ENCODE measurements around the gene BTBD2. TPM values are rescaled to one million over a fixed set of nuclear protein-coding genes. Genes with fewer than 3 reads are reported as not detected.

The BTBD2 gene
- total and polyA plus RNA-seq, 2 of the 13 experiments (the other 11 are each of a cell fraction or from before 2014, with no cell fraction given), result 28.1 to 45.3 TPM

DNA sequence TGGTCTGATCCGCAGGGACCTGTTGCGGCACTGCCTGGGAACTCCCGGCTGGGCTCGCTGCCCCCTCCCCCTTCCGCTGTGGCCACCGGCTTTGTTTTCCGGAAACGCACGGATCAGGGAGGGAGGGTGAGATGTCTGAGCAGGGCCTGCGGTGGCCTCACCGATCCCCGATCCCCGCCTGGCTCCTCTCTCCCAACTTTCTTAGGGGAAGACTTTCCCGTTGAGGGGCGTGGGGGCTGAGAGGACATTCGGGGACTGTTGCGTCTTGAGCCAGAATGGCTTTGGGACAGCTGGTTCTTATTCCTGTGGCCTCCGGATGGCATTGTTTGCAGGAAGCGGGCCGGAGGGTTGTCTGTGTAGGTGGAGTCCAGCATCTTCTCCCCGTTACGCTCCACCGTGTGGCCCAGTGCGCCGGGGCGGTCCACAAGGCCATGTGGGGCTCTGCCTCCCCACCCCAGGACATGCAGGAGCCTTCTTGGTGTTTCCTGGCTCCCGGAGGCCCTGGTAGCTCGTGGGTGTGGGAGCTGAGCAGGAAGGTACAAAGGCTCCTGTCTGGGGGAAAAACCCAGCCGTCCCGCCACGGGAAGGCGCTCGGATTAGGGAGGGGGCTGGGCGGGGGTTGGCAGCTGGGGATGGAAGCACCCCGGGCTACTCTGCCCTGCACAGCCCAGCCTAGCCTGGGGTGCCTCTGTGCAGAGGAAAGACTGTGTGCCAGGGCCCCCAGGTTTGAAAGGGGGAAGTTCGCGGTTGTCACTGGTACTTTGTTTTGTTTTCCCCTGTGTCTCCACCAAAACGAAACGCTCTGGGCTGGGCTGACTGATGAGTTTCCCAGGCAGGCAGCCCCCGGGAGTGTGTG is 73.2 kb downstream of the BTBD2 start (continued):
- TF ChIP-seq ZNF598 (CRISPR knock-in tag; IDR thresholded peaks at IDR 0.05; ENCODE audit: borderline replicate concordance) (0 out of 2 replicates have a peak, but pooled peaks have one; percentile 25), ZNF224 (CRISPR knock-in tag; IDR thresholded peaks at IDR 0.05) (no peak), THAP11 (CRISPR knock-in tag; IDR thresholded peaks at IDR 0.05) (peak; percentile 65), ZNF235 (CRISPR knock-in tag; IDR thresholded peaks at IDR 0.05; ENCODE audit: borderline replicate concordance) (no peak), KLF11 (CRISPR knock-in tag; IDR thresholded peaks at IDR 0.05) (no peak), ZNF350 (CRISPR knock-in tag; IDR thresholded peaks at IDR 0.05; ENCODE audit: borderline replicate concordance, low read depth) (peak; percentile 73; the same call in 1 of the 2 replicates), HNRNPK (IDR thresholded peaks at IDR 0.05; ENCODE audit: low read depth, low read length, poor library complexity, severe bottlenecking) (no peak), ZC3H4 (CRISPR knock-in tag; IDR thresholded peaks at IDR 0.05; ENCODE audit: borderline replicate concordance) (no peak), MED8 (CRISPR knock-in tag; IDR thresholded peaks at IDR 0.05; ENCODE audit: insufficient replicate concordance) (no peak), ZNF850 (CRISPR knock-in tag; conservative IDR thresholded peaks at IDR 0.05) (no peak), REPIN1 (CRISPR knock-in tag; IDR thresholded peaks at IDR 0.05; ENCODE audit: borderline replicate concordance, low read depth) (no peak), NR2F2 (IDR thresholded peaks at IDR 0.05; ENCODE audit: borderline replicate concordance, low read depth) (no peak), HES4 (CRISPR knock-in tag; IDR thresholded peaks at IDR 0.05; ENCODE audit: borderline replicate concordance) (peak; percentile 26; the same call in 1 of the 2 replicates), ZBTB42 (CRISPR knock-in tag; IDR thresholded peaks at IDR 0.05) (no peak), ZNF563 (CRISPR knock-in tag; IDR thresholded peaks at IDR 0.05) (peak; percentile 38; the same call in 1 of the 2 replicates), ZNF644 (CRISPR knock-in tag; IDR thresholded peaks at IDR 0.05; ENCODE audit: low read depth) (no peak), ZNF136 (CRISPR knock-in tag; IDR thresholded peaks at IDR 0.05; ENCODE audit: low read depth) (no peak)
- TF ChIP-seq, protein P1, sequence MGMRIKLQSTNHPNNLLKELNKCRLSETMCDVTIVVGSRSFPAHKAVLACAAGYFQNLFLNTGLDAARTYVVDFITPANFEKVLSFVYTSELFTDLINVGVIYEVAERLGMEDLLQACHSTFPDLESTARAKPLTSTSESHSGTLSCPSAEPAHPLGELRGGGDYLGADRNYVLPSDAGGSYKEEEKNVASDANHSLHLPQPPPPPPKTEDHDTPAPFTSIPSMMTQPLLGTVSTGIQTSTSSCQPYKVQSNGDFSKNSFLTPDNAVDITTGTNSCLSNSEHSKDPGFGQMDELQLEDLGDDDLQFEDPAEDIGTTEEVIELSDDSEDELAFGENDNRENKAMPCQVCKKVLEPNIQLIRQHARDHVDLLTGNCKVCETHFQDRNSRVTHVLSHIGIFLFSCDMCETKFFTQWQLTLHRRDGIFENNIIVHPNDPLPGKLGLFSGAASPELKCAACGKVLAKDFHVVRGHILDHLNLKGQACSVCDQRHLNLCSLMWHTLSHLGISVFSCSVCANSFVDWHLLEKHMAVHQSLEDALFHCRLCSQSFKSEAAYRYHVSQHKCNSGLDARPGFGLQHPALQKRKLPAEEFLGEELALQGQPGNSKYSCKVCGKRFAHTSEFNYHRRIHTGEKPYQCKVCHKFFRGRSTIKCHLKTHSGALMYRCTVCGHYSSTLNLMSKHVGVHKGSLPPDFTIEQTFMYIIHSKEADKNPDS (CRISPR knock-in tag; IDR thresholded peaks at IDR 0.05), result no peak
- TF ChIP-seq, protein P2, sequence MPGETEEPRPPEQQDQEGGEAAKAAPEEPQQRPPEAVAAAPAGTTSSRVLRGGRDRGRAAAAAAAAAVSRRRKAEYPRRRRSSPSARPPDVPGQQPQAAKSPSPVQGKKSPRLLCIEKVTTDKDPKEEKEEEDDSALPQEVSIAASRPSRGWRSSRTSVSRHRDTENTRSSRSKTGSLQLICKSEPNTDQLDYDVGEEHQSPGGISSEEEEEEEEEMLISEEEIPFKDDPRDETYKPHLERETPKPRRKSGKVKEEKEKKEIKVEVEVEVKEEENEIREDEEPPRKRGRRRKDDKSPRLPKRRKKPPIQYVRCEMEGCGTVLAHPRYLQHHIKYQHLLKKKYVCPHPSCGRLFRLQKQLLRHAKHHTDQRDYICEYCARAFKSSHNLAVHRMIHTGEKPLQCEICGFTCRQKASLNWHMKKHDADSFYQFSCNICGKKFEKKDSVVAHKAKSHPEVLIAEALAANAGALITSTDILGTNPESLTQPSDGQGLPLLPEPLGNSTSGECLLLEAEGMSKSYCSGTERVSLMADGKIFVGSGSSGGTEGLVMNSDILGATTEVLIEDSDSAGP (CRISPR knock-in tag; IDR thresholded peaks at IDR 0.05; ENCODE audit: borderline replicate concordance), result peak; percentile 48; the same call in 1 of the 2 replicates
- TF ChIP-seq, protein P3, sequence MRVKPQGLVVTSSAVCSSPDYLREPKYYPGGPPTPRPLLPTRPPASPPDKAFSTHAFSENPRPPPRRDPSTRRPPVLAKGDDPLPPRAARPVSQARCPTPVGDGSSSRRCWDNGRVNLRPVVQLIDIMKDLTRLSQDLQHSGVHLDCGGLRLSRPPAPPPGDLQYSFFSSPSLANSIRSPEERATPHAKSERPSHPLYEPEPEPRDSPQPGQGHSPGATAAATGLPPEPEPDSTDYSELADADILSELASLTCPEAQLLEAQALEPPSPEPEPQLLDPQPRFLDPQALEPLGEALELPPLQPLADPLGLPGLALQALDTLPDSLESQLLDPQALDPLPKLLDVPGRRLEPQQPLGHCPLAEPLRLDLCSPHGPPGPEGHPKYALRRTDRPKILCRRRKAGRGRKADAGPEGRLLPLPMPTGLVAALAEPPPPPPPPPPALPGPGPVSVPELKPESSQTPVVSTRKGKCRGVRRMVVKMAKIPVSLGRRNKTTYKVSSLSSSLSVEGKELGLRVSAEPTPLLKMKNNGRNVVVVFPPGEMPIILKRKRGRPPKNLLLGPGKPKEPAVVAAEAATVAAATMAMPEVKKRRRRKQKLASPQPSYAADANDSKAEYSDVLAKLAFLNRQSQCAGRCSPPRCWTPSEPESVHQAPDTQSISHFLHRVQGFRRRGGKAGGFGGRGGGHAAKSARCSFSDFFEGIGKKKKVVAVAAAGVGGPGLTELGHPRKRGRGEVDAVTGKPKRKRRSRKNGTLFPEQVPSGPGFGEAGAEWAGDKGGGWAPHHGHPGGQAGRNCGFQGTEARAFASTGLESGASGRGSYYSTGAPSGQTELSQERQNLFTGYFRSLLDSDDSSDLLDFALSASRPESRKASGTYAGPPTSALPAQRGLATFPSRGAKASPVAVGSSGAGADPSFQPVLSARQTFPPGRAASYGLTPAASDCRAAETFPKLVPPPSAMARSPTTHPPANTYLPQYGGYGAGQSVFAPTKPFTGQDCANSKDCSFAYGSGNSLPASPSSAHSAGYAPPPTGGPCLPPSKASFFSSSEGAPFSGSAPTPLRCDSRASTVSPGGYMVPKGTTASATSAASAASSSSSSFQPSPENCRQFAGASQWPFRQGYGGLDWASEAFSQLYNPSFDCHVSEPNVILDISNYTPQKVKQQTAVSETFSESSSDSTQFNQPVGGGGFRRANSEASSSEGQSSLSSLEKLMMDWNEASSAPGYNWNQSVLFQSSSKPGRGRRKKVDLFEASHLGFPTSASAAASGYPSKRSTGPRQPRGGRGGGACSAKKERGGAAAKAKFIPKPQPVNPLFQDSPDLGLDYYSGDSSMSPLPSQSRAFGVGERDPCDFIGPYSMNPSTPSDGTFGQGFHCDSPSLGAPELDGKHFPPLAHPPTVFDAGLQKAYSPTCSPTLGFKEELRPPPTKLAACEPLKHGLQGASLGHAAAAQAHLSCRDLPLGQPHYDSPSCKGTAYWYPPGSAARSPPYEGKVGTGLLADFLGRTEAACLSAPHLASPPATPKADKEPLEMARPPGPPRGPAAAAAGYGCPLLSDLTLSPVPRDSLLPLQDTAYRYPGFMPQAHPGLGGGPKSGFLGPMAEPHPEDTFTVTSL (CRISPR knock-in tag; IDR thresholded peaks at IDR 0.05; ENCODE audit: borderline replicate concordance), result no peak

All from HepG2 (cell line).